GM12891 (cell line): ENCODE results near the gene KANSL1.
"Not testable (repeated sequence)": the region's sequence is repeated elsewhere in the genome, so short reads cannot be mapped to it uniquely, and the experiment has no call there.

ENCODE experiments used
- POLR2A ChIP-seq: IDR thresholded peaks from 2 replicates; pipeline ENCODE4 v1.6.1; 2011; ENCODE audit warnings: low read depth, low read length, control low read depth
- POLR2AphosphoS5 ChIP-seq: IDR thresholded peaks from 2 replicates; pipeline ENCODE4 v1.6.1; 2011; ENCODE audit warnings: low read depth, low read length, control low read depth
- TAF1 ChIP-seq: IDR thresholded peaks from 2 replicates; pipeline ENCODE4 v1.6.1; 2011; ENCODE audit warnings: low read depth, low read length, control low read depth

GRCh38 chr17:46019408-46019925, 173.8 kb downstream of the KANSL1 start:
- TF ChIP-seq POLR2A, TAF1, POLR2AphosphoS5: not testable (repeated sequence)
